HPDE6-E6E7 (cell line): ENCODE measurements around the gene PROM1.

Experiments used
- DNase-seq: peaks from one replicate; pipeline ENCODE4 v3.0.0; 2011; ENCODE audit warnings: missing footprints; ENCODE audit errors: extremely low spot score

Gene PROM1

DNA sequence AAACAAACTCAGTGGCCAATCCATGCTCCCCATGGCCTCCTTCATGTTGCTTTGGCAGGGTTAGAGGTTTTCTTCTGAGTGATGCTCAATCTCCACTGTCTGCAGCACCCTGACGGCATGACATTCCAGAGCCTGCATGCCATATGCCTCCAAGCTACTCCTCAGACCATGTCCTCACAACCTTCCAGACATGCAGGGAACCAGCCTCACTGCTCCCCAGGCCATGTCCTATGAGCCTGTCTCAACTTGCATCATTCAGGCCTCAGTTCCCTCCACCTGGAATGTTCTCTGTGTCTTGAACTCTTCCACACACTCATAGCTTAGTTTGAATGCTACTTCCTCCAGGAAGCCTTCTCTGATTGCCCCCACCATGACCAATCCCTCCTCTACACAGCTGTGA, 18.8 kb downstream of the PROM1 start:
- no peak for DNase-seq

DNA sequence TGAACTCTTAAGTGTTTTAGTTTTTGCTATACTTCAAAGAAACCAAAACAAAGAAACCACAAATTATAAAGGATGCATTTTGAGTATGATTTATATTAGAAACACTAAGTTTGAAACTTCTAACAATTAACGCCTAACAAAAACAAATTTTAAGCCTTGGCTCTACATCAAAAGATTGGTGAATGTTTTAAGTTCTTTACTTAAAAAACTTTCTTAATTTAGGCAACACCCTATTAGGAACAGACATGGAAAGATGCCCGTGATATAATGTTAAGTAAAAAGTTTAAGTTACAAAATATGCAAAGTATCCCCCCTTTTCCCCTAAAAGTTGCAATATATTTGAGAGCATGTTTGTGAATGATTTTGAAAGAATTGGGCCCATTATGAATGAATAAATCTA, 21.2 kb downstream of the PROM1 start:
- DNase-seq, result no peak

DNA sequence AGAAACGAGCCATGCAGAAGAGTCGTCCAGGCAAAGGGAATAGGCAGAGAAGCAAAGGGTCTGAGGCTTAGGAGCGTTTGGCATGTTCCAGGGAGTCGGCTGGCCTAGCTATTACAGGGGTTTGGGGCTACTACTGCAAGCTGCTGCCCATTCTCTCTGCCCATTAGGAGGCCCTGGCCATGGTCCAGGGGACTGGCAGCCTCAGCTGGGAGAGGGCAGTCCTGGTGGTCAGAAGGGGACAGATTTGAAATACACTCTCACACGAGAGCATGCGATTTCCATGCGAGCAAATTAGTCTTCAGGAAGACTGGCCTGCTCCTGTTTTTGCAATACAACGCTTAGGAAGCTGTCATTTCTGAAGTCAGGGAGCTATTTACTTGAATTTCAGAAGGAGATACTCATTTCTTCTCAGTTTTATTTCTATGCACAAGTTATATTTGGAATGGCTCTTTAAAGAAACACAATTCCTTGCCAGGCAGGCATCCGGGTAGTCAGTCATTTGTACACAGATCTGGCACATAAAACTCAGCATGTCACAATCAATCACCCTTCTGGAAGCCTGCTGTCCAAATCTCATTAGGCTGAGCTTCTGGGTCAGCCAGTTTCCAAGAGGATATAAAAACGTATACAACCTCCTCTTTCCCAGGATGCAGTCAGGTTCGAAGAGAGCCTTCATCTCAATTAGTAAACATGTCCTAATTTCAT, 27.0 kb downstream of the PROM1 start:
- DNase-seq, result no peak

DNA sequence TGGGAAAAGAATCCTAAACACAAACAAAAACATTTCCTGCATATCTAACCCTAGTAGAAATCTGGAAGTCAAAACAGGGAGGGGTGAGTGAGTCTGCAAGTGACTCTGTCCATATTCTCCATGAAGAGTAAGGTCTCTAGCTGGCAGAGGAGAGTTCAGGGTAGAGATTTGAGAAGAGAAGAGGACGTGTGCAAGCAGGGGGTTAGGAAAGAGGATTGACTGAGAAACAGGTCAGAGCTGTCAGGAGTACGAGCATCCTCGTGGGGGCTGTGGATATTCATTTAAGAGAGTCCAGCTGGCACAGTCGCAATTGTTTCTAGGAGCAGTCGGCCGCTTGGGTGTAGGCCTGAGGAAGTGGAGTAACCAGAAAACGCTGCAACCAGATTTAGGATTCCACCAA, 27.9 kb downstream of the PROM1 start:
- no peak for DNase-seq

DNA sequence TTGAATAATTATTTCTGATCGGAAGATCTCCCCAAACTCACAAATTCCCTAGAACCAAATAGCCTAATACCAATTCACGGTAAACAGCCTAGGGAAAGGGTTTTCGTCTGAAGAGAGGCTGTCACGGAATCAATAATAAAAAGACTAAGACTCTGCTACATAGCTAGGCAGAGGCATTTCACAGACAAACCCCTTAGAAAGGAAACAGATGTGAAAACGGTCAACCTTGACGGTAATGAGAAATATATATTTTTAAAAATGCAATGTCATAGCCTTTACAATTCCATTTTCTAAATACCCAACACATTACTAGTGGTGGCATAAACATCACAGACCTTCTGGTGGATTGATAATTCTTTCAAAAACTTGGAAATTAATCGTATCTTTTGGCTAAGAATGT, 28.4 kb downstream of the PROM1 start:
- no peak for DNase-seq

DNA sequence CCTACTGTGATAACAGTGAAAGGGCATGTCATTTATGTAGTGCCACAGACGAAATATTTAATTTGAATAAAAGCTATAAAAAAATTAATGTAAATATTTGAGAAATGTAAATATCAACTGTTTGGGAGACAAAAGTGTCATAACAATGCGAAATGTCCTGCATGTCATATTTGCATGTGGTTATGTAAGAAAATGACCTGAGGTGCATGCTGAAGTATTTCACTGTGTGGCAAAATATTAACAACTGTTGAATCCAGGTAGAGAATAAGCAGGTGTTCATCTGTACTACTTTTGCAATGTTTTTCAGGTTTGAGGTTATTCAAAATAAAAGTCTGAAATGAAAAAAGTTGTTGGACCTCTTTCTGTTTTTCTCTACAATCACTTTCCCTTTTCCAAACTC, 30.9 kb downstream of the PROM1 start:
- DNase-seq, result no peak

DNA sequence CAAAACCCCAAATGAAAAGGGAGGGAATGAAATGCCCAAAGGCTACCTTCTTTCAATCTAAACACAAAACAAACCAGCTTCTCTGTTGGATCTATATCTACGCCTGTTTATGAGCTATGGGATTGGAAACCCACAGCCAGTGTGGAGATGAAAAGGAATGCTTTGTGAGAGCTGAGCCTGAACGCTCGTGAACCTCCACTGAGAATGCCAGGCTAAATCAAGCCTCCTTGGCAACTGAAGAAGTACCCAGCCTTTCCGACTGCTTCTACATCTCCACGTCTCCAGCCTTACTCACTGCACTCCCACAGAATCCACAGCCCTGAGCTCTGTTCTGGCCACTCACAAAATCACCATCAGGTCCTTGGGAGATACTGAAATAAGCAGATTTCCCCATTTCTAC, 31.8 kb downstream of the PROM1 start:
- DNase-seq, result no peak

DNA sequence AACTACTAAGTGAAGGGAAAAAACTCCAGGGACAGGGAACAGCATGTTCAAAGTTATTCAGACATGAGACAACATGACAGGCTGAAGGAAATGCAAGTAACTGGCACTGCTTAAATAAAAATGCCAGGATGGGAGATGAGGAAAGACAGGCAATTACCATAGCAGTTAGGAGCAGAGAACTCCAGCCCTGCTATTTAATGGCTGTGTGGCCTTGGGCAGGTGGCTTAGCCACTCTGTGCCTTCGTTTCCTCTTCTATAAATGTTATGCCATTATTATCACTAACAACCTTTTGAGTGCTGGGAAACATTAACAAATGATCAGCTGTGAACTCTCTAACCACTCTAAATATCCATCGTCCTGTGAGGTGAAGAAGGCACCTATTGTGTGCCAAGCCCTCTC, 32.7 kb downstream of the PROM1 start:
- DNase-seq, result no peak

DNA sequence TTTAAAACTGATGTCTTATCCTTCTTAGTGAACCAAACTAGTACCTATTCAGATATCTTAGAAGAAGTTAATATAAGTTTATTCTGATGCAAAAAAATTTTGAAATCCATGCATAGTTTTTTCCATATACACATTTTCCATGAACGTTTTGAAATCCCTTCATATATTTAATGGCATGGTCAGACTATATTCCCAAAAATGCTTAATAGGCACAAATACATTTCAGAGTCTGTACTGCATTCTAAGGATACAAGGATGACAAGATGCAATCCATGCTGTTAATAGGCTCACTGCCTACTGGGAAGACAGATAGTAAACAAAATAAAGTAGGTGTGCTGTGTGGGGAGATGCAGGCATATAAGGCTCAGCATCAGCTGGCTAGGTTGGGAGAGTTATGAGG, 33.2 kb downstream of the PROM1 start:
- no peak for DNase-seq

DNA sequence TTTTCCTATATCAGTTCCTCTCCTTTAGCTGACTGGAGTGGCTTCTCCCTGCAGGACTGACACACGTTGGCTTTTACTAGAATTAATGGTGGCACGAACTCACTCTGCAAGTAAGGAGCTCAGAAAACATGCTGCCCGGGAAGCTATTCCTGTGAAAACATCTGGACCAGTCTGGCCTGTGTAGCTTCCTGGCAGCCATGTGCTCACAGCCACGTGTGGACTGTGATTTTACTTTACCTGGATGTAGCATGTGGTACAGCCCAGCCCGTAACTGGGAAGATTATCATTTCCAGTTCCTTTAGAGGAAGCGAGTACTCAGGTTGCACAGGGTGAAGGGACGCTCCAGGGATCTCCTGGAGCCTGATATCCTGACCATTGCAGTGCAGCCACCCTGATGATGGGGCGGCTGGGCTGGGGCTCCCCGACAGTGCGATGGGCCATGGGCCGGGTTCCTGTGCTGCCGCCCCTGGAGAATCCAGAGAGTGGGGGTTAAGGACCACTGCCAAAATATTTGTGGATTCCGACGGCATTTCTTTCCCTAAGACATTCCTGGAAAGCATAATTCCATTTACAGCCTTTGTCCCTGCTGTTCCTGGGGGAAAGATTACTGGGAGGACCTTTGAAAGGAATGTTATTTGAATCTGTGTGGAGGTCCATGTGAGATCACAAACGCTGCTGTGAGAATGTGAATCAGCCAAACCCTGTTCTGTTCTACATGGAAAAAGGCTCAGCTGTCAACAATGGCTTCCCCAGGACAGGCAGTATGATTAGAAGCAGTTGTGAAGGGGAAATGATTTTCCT, 35.0 kb downstream of the PROM1 start:
- DNase-seq, result no peak

DNA sequence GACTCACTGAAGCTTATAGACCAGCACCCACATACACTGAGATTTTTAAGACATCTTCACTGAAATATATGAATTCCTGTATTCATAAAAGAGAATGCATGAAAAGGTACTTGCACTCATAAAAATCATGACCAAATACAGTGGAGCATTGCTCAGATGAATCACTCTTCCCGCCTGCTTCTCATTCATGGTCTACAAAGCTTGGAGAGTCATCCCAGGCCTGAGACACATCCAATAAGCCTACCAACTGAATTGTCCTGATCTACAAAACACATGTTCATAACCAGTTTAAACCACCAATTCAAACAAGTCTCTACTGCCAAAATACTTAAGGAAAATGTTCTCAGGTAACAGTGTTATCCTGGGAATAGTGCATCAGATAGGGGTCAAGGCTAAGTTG, 38.1 kb downstream of the PROM1 start:
- no peak for DNase-seq

DNA sequence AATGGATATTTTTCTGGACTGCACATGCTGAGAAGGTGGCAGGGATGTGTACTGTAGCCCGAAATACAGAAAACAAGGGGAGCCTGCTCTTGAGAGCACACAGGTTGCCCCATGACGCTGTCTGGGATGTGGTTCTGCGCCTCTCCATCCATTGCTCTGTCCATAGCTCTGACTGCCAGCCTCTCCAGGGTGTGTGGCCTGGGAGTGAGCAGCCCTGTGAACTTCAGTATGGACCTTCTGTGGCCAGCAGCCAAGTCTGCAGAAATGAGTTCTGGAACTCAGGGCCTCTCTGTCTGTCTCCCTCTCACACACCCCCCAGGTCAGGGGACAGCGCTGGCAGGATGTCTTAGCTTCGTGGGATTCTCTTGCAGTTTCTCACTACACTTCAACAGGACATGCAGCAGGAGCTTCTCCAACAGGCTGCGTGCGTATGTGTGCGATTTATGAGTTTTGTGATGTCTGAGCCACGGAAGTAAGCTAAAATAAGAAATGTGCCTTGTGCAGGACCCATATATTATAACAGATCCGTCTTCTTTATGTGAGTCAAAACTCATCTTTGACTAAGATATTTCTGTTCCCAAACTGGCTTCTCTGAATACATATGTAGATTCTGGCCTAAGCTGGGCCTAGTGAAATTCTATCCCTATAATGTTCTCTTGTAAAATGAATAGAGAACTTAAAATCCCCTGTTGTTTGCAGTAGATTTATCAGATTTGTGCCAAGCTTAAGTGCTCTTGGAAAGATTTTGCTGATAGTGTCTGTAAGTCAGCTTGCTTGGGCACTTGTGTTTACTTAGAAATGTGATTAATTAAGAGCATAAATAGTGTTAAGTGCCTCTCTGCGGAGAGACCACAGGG, 40.0 kb downstream of the PROM1 start:
- DNase-seq, result no peak

DNA sequence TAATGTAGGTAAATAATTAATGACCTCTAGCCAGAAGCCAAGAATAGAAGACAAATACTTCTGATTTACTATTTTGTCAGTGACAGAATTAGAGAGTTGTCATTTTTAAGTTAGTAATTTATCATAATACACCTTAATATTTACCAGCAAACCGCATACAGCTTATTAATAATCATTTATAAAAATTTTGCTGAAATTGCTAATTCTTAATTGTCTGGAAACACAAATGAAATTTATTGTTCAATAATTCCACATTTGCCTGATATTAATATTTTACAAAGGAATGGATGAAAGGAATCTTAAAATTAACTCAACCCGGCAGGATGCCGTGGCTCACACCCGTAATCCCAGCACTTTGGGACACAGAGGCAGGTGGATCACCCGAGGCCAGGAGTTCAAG, 44.7 kb downstream of the PROM1 start:
- DNase-seq, result no peak

DNA sequence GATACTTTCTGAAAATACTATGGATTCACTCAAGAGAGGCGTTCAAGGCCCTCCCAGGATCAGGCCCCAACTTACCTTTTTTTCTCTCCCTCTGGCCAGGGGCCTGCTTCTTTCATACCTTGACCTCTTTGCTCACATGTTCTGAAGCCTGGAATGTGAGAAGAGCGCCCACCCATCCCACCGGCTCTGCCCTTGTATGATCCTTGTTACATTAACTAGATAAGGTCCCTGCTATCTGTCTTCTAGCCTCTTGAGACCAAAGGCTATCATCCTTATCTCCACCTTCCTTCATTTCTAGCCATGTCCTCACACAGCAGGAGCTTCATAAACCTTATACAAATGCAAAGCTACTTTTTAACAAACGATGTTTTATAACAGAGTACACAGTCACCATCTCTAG, 45.9 kb downstream of the PROM1 start:
- DNase-seq, result no peak

DNA sequence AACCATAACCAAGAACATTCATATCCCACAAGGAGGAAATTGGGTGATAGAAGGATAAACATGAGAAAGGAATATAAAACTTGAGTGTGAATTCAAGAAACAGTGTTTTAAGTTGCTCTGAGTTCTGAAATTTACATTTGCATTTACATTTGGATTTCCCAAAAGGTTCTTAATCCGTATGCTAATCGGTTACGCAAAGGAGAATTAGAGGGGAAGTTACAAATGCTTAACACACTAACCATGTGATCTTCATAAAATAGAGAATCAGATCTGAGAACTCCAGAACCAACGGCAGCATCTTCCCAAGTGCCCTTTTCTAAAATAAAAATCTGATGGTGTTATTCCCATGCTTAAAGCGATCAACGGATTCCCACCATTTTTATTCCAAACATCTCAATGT, 48.0 kb downstream of the PROM1 start:
- no peak for DNase-seq

DNA sequence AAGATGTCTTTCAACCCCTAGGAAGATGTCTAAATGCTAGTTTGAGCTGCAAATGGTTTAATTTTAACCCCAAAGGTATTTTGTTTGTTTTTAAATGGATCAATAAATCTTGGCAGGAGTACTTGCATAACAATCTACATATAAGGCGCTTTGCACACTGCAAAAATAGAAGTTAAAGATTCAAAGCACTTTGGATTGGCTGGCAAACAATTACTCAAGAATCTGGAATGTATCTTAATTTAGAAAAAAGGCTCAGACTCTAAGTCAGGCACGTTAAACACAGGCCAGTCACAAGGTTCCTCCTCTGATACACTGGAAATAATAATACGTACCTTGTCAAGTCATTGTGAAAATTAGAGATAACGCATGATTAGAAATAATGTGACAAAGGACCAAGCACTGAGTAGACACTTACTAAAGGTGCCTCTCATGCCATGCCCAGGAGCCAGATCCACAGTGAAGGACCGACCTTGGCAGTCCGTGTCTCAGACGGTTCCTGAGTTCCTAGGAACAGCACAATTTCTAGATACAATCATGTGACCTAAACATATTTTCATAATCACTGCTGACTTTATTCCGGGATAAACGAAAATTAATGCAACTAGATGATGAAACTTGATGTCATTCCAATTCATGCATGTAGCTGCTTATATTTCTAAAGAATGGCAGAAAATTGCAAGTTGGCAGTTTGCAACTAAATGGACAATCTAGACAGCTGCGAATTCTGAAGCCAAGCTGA, 49.6 kb downstream of the PROM1 start:
- DNase-seq, result no peak

DNA sequence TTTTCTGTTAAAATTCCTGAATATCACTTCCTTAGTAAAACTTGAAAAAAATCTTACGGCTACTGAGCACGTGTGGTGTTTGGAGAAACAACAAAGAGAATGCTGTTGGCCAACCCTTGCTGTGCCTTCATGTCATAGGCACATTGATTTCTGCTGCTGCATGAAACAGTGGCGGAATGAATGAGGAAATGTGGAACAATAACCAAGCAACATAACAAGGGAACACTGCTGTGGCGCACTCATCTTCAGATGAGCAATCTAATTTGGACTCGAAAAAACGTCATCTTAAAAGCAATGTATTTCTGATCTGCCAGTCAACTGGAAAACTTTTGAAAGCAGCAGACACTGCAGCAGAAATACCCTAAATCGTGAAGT, 51.4 kb downstream of the PROM1 start:
- no peak for DNase-seq

DNA sequence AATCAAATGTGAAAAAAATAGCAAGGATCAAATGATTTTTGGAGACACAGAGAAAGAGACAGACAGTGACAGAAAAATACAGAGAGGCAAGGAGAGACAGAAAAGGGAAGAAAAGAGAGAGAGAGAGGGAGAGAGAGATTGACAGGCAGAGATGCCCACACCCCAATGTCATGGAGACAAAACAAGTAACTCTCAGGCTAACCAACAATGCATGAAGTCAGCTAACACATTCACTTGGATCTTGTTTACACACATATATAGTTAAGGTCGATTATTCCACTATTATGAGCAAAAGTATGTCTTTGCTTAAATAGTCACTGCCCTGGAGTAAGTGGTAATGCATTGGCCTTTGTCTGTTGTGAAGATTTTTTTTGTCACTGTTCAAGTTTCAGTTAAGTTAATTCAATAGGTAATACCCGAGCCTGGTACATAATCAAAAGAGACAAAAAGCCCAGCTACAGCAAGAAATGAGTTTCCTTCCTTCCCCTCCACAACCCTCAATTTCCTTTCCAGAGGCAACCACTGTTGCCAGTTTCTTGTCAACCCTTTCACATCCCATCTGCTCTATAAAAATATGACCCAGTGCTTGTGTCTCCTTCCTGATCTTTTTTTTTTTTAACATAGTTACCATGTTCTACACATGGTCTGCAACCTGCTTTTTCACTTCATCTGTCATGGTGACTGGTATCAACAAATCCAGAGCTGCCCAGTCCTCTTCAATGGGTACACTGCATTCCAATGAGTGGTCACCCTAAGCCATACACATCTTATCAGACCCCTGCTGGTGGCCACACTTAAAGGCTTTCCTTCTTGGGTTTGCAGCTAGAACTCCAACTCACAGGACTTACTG, 52.1 kb downstream of the PROM1 start:
- no peak for DNase-seq

DNA sequence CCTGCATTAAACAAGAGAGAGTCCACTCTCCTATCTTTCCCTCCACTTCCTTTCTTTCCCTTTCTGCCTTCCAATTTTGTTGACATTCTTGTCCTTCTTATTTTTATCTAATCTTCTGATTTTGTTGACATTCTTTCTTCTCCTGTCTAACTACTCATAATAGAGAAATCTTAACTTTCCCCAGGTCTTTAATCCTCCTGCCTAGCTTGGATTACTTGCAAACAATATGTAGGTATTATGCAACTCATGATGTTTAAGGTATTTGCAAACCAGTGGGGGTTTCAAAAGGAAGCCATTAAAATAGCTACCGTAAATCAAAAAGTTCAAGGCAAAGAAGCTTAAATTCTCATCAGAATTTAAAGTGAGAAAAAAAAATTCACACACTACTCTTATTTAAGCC, 53.9 kb downstream of the PROM1 start:
- DNase-seq, result no peak

DNA sequence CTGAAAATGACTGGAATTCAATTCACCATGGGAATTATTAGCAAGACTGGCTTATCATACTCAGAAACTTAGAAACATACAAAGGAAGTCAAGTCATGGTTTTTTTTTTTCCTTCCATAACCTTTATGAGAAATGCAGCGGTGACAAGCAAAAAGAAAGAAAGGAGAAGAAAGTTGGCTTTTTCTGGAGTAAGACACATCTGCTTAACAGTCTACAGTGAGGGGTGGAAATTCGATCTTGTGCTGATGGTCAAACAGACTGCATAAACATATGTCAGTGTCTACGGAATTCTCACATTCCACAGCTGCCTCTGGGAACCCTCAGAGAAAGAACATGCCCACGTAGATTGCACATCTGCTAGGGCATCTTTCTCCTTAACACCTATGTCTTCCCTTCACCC, 54.6 kb downstream of the PROM1 start:
- no peak for DNase-seq

DNA sequence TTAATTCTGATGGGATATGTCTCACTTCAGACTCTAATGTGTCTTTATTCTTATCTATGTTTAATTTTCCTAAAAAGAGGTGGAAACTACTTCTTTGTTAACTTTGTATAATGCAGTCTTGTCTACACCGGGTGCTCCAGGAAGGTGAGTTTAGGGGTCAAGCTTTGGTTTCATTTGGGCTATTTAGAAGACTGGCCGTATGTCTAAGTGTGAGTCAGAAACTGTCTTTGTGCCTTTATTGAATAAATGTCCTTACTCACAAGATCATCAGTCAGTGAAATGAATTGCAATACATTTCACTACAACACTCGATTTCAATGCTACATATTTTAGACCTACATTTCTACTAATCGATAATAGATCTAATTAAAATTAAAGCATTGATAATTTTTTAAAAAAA, 56.2 kb downstream of the PROM1 start:
- DNase-seq, result no peak
